Stimulated activated CD4-positive, alpha-beta T cell treated with anti-CD3 and anti-CD28 coated beads, Interleukin-15, amount 100 ng/mL, for 48 hours (primary cell): ENCODE results near the gene ANO9.
"Not testable (repeated sequence)": the region's sequence is repeated elsewhere in the genome, so short reads cannot be mapped to it uniquely, and the experiment has no call there.

Source experiments
- DNase-seq, 2 donors: peaks; one replicate each; pipeline ENCODE4 v3.0.0-alpha.2; 2020; ENCODE audit warnings: low read depth in 2 of 2

Gene ANO9

DNA sequence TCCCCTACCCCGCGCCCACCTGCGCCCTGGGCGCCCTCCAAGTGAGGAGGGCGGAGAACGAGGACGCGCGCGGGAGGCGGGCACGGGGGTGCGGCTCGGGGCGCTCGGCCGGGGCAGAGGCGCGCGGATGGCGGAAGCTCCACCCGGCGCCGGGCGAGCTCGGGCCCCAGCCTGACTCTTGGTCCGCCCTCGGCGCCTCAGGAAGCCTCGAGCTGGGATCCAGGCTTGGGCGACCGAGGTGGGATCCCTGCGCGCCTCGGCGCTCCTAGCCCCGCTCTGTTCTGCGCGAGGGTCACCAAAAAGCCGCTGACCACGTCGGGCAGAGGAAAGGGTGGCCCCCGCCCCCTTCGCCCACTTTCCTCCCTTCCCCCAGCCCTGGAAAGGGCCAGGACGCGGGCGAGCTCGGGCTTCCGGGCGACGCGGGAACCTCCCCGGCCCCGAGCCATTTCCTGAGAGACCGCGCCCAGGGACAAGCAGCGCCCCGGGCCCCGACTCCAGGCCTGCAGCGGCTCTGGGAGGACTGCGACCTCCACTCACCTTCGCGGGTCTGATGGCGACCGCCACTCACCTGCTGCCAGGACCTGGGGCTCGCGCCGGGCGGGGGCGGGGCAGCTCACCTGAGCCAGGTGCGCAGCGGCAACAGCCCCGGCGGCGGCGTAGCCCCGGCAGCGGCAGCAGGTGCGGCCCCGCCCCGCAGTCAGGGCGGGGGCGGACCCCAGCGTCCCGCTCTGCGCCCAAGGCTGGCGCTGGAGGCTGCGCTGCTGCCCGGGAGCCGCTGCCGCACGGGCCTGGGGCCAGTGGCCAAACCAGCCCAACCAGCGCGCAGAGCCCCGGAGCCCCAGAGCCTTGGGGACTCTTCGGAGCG, 24.8 kb downstream of the ANO9 start:
- no peak for DNase-seq

DNA sequence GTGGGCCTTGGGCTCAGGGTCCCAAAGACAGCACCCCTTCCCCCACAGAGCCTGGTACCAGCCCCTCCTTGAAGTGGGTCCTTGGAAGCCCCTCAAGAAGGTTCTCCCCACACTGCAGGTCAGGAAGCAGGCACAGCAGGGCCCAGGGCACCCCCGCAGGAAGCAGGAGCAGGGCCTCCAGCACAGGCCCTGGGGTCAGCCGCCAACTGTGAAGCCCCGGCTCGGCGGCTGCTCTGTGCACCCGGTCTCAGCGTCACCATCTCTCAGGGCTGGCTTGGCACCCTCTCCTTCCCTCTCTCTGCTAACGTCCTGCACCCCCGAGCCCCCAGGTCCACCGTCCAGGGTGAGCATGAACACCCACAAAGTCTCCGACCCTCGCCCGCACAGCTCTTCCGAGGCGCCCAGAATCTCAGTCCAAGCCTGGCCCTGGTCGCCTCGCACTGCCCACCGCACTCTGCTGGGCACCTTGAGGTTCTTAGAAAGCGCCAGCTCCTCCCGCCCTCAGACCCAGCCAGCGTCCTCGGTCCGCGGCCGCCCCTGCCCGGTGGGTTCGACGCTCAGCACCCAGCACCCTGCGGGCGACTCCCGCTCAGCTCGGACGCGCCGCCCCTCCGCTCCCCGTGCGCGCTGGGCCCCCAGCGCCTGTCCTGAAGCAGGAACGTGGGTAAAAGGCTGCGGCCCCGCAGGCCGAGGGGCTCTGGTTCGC, 25.6 kb downstream of the ANO9 start:
- no peak for DNase-seq

DNA sequence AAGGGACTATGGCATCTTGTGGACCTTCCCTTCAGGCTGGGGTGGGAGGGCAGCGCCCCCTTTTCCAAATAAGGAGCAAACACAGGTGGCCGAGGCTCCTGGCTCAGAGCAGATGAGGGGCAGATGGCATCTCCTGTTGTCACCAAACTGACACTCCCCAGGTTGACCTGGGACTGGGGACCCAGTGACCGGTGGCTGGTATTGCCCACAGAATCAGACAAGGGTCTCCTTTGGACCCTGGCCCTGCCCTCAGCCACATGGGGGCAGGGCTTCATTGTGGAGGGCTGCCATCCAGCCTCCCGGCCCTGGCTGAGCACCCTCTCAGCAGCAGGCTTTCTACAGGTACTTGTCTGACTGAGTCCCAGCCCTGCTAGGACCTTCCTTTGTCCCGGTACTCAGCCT, 26.2 kb downstream of the ANO9 start:
- no peak for DNase-seq

DNA sequence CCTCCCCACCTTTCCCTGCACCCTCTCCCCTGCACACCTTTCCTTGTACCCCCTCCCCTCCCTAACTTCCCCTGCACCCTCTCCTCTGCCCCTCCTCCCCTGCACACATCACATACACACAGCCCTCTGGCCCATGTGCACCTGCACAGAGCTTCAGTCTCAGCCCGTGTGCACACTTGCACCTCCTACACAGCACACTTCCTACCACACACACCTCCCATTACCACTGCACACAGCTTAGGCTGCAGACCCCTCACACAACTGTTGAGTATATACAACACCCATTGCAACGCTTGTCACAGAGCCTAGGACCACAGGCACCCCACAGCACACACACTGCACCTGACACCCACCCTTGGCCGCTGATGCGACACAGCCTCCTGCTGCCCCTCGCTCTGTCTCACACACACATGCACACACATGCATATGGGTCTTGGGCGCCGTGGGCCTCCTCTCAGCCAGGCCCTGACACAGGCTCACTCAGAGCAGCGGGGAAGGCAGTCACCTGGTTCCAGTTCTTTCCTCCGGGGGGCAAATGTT, 27.4 kb downstream of the ANO9 start:
- DNase-seq, result no peak

DNA sequence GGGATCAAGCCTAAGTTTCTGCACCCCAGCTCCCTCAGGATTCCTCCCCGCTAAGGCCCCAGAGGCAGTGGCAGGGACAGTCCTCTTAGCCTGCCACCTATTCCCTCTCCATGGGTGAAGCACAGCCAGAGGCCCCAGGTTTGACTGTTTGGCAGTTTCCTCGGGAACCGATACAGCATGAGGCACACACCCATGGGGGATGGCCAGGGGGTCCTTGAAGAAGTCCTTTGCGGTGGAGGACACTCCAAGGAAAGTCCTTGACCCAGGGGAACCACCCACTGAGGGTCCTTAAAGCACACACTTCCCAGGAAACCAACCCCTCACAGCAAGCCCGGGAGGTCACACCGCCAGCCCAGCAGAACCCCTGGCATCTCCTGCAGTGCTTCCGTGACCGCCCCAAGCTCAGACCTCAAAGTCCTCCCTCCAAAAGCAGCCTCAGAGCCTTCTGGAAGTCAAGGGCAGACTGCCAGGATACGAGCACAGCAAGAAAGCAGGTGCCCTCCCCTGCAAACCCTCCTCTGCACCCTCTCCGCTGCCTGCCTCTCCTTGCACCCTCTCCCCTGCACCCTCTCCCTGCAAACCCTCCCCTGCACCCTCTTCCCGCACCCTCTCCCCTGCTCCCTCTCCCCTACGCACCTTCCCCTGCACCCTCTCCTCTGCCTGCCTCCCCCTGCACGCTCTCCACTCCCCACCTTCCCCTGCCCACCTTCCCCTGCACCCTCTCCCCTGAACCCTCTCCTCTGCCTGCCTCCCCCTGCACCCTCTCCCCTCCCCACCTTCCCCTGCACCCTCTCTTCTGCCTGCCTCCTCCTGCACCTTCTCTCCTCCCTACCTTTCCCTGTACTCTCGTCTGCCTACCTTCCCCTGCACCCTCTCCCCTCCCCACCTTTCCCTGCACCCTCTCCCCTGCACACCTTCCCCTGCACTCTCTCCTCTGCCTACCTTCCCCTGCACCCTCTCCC, 28.4 kb downstream of the ANO9 start:
- DNase-seq, result no peak

DNA sequence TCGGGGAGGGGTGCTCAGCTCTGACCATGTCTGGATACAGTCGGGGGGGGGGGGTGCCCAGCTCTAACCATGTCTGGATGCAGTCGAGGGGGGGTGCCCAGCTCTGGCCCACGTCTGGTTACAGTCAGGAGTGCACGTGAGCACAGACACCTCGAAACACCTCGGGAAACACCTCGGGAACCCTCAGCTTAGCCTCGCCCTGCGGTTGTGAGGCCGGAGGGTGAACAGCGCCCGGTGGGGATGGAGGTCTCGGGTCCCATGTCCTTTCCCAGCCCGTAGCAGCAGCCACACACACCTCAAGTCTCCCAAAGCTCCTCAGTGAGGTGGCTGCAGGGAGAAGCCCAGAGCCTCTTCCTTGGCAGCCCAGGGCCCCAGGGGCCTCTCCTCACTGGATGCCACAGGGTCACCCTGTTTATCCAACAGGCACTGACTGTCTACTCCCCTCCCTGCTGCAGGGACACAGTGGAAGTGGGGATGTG, 29.1 kb downstream of the ANO9 start:
- DNase-seq, result no peak

DNA sequence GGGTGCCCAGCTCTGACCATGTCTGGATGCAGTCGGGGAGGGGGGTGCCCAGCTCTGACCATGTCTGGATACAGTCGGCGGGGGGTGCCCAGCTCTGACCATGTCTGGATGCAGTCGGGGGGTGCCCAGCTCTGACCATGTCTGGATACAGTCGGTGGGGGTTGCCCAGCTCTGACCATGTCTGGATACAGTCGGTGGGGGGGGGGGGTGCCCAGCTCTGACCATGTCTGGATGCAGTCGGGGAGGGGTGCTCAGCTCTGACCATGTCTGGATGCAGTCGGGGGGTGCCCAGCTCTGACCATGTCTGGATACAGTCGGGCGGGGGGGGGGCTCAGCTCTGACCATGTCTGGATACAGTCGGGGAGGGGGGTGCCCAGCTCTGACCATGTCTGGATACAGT, 30.3 kb downstream of the ANO9 start:
- not testable (repeated sequence) for DNase-seq

DNA sequence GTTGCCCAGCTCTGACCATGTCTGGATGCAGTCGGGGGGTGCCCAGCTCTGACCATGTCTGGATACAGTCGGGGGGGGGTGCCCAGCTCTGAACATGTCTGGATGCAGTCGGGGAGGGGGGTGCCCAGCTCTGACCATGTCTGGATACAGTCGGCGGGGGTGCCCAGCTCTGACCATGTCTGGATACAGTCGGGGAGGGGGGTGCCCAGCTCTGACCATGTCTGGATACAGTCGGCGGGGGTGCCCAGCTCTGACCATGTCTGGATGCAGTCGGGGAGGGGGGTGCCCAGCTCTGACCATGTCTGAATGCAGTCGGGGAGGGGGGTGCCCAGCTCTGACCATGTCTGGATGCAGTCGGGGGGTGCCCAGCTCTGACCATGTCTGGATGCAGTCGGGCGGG, 31.1 kb downstream of the ANO9 start:
- DNase-seq, result not testable (repeated sequence)

DNA sequence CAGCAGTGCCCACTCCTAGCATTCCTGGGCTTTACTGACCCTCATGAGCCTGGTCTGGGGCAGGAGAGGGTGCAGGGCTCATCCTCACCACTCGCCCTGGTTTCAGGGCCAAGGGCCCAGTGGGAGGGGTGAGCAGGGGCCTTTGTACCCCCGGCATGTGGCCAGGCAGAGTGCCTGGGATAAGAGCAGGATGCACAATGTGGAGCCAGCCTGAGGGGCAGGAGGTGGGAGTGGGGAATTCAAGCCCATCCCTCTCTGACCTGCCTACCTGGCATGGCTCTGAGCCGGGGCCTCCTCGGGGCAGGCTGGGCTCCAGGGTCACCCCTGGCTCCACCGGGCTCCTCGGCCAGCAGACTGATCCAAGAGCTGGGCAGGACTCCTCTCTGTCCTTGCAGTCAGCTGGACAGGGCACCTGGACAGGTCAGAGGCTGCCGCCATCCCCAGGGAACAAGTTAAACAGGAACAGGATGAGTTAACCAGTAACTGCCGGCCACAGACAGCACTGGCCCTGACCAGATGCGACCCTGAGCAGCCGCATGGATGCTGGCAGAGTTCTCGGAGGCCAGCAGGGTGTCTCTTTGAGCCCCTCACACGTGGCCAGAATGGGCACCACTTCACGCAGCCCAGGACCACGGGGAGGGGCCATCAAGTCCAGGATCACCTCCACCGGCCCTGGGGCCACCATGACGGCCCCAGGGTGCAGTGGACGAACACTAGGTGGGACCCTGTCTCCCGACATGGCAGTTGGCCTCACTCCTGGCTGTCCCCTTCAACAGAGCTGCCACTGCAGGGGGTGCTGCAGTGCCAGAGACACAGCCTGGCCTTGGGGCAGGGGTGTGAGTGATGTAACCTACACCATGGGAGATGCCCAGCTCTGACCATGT, 32.0 kb downstream of the ANO9 start:
- DNase-seq, result no peak

DNA sequence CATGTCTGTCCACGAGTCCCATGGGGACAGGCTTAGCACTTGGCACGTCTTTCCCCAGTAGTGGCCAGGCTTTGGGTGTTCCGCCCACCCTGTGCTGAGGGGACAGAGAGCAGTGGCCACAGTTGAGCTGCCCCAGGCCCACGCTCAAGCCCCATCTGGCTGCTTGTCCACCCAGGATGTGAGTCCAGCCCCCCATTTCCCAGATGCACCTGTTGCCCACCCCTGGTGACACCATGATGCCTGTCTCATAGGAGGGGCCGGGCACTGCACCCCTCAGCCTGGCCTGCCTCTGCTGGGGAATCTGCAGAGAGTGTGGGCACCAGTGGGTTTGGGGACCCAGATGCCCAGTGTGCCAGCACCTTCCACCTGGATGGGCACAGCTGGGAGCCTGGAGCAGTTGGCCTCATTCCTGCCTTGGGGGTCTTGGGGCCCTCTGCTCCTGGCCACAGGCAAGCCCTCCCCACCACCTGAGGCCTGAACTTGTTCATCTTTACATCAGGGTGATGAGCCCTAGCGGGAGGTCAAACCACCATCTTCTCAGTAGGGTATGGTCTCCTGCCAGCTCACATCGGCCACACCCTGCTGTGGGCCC, 32.7 kb downstream of the ANO9 start:
- DNase-seq, result no peak

DNA sequence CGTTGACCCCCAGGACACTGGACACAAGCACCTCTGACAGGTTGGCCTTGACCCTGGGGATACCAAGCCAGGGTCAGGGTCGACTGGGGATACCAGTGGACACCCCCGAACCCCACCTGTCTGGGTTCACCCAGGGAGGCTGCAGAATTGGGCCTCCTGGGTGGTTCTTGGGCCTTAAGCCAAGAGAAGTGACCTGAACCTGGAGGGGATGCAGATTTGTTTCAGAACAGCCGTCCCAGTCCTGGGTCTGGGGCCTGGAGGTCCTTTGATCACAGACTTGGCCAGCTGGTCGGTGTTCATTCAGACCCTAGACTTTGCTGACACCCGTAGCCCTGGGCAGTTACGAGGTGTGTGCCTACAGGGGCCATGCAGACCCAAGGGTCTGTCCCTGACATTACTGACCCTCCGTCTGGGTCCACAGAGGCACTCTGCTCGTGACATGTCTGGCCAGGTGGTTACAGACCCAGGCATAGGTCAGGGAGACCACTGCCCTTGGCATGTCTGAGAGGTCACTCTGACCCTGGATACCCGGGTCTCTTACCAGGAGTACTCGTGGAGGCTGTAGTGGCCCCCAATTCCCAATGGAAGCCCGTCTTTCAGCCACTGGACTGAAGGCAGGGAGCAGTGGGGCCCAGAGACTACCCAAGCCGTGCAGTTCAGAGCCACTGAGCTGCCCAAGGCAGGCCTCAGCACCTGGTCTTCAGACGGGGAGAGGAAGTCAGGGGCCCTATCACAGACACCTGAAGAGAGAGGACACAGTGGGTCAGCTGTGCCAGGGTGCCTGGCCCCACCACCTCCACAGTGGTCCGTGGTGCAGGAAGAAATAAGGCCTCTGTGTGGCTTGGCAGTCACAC, 33.4 kb downstream of the ANO9 start:
- DNase-seq, result no peak

DNA sequence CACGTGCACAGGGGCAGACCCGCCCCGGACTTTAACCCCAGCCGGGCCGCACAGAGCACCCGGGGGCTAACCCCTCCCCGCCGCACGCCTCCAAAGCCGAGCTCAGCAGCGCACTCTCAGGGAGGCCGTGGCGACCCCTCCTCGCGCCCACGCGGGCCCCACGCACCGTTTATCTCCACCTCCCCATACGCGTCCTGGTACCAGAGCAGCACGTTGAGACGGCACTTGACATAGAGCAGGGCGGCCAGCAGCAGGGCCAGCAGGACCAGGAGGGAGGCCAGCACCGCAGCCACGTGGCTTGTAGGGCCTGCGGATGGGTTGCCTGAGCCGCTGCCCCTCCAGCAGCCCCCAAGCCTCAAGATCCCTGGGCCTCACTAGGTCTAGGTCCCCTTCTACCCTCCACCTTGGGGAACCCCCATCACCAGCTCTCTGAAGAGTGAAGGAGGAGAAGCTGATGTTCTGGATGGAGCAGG, 34.1 kb downstream of the ANO9 start:
- DNase-seq, result no peak

DNA sequence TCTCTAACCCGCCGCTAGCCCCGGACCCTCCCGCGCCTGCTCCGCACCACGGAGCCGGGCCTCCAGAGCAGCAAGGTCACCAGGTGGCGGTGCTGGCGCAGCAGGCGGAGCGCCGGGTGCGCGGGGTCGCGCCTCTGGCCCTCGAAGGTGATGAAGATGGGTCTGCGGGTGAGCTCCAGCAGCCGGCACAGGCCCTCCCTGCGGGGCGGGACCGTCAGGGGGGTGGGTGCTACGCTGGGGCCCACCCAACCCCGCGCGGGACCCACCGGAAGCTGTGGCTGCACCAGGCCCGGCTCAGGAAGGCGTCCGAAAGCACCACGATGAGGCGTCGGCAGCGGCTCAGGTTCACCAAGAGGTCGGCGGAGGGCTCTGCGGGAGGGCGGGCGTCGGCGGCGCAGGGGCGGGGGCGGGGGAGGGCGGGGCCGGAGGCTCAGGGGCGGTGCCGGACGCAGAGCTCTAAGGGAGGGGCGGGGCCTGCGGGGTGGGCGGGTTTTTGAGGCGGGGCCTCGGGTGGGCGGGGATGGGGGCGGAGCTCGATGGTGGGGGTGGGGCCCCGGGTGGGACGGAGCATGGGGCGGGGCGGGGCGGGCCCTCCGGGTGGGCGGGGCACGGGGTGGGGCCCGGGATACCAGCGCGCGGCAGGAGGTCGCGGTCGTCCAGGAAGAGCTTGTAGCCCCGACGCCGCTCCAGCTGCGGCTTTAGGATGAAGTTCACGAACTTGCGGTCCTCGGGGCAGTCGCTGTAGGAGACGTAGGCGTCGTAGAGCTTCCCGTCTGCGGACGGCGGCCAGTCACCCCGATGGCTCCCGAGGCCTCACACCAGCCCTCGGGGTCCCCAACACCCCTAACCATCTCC, 34.8 kb downstream of the ANO9 start:
- DNase-seq, result peak; percentile 82 to 84

DNA sequence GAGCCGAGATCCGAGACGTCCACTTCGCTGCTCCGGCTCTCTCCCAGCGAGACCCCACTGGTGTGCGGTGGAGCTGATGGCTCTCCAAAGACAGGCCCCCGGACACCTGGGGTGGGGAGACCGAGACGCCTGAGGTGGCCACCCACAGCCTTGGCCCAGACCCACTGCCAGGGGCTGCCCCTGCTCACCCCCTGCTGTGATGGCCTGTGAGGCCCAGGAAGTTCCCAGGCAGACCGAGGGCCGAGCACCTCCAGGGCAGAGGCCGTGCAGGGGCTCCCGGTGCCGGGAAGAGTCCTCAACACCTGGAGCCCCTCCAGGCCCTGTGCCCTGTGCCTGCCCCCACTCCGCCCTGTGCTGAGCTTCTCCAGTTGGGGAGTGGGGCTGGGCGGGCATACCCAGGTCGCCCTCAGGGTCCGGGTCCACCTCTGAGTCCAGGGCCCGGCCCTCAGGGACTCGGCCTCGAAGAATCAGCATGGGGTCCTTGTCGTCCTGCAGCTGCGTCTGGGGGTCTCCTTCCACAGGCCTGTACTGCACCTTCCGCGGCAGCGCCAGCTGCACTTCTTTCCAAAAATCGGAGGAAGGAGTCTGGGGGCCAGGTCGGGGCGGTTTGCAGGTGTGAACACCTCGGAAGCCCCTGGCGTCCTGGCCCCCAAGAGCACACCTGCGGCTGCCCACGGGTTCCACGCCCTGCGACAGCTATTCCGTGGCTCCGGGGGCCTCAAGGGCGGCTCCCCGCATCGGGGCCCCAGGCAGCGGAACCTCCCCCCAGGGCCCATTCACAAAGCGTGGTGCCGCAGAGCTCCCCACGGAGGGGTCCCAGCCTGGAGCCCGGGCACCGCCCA, 35.6 kb downstream of the ANO9 start:
- DNase-seq, result no peak

DNA sequence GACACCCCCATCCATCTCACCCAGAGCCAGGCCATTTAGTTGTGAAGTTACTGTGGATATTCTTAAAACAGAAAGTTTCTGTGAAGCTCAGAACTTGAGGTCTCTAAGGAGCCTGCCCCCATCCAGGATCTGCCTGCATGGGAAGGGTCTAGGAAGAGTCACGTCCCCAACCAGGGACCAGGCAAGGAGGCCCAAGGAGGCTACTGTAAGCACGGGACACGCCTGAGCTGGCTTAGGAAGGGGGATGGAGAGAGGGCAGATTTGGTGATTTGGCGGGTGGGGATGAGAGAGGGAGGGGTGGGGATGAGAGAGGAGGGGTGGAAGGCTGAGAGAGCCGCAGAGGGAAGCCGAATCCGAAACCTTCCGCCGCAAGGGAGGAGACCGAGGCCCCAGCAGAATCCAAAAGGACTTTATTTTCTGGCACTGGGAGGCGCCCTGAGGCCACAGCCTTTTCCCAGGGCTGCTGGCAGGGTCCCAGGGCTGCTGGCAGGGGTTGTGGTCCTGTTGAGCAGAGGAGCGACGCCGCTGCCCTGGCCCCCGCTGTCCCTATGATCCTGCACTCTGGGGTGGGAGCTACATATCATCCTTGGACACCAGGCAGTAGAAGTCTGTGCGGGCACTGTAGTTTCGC, 36.4 kb downstream of the ANO9 start:
- no peak for DNase-seq

DNA sequence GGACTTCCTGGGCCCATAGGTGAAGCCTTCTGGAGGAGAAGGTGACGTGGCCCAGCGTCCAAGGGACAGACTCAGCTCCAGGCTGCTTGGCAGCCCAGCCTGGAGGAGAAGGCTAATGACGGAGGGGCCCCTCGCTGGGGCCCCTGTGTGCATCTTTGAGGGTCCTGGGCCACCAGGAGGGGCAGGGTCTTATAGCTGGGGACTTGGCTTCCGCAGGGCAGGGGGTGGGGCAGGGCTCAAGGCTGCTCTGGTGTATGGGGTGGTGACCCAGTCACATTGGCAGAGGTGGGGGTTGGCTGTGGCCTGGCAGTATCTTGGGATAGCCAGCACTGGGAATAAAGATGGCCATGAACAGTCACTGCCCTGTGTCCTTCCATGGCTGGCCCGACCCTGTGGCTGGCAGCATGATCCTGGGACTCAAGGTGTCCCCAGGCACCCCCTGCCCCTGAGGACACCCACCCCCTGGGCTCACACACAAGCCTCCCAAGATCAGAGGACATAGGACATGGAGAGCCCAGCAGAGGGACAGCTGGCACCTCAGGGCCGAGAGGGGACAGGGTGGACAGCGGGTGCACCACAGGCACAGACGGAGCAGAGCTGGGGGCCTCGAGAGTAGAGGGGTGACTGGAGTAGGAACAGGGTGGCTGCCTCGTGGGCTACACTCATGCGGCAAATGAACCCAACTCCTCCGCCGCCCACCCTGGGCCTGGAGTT, 37.1 kb downstream of the ANO9 start:
- DNase-seq, result no peak
